GM12878 (cell line): ENCODE measurements around the gene TDRD9. TPM values are rescaled to one million over a fixed set of nuclear protein-coding genes. Genes with fewer than 3 reads are reported as not detected.

ENCODE experiments used
- ATAC-seq: fragments of 200-7000 bp; cut with Tn5 transposase; 3 replicates; pipeline ENCODE4 v1.9.1; 2020; ENCODE audit warnings: mild to moderate bottlenecking, moderate library complexity
- BruUV-seq: library from RNA; stranded (reverse); fragments of 400-500 nt; replicated peaks from 2 replicates; lab custom pipeline; 2021; lab: Mats Ljungman, UMichigan
- CTCF ChIA-PET: fragments of 300-600 bp; sonication (Branson Sonifier 250); formaldehyde crosslinking; extraction: SDS; loops from one replicate; lab custom pipeline; 2021; ENCODE audit warnings: inconsistent platforms; lab: Yijun Ruan, JAX
- POLR2A ChIA-PET: fragments of 350-600 bp; formaldehyde crosslinking; extraction: SDS; loops from one replicate; lab custom pipeline; 2021; ENCODE audit warnings: inconsistent platforms; lab: Charles Lee
- RAD21 ChIA-PET: fragments of 300-600 bp; sonication (Branson Sonifier 250); formaldehyde crosslinking; loops from one replicate; lab custom pipeline; 2023; ENCODE audit warnings: antibody characterized with exemption; ENCODE audit not compliant: unreplicated experiment; lab: Charles Lee
- SMC1A ChIA-PET: fragments of 300-600 bp; sonication (Branson Sonifier 250); formaldehyde crosslinking; loops from one replicate; lab custom pipeline; 2023; ENCODE audit not compliant: unreplicated experiment, uncharacterized antibody; lab: Charles Lee
- DNase-seq: peaks from one replicate; pipeline ENCODE4 v3.0.0-alpha.2; 2011; ENCODE audit warnings: low read depth, low spot score
- FAIRE-seq: peaks from 3 replicates; lab custom pipeline; 2011; peaks lifted over from hg19 to GRCh38; lab: Jason Lieb, UNC
- H2AFZ ChIP-seq: 2 replicates; pipeline ENCODE4 v1.6.0; 2011; ENCODE audit warnings: low read depth, low read length, control low read depth; ENCODE audit not compliant: control insufficient read depth
- H3K27ac ChIP-seq: 2 replicates; pipeline ENCODE4 v1.5.1; 2011; ENCODE audit warnings: control low read depth; ENCODE audit not compliant: control insufficient read depth, insufficient read depth
- H3K27me3 ChIP-seq, 2 experiments: replicated peaks in 1 of 2; 2 replicates each; pipeline versions ENCODE4 v1.6.0 to v1.6.1; 2011; ENCODE audit warnings: low read length in 1 of 2; ENCODE audit not compliant: control insufficient read depth in 2 of 2, insufficient read depth in 2 of 2
- H3K36me3 ChIP-seq, 2 experiments: 2 replicates each; pipeline ENCODE4 v1.5.1; 2011; ENCODE audit warnings: low read length in 1 of 2; ENCODE audit not compliant: control insufficient read depth in 2 of 2, insufficient read depth in 2 of 2
- H3K4me1 ChIP-seq: 2 replicates; pipeline ENCODE4 v1.6.1; 2011; ENCODE audit warnings: mild to moderate bottlenecking, low read length, moderate library complexity, mixed read lengths; ENCODE audit not compliant: control insufficient read depth, insufficient read depth
- H3K4me2 ChIP-seq: 2 replicates; pipeline ENCODE4 v1.6.0; 2011; ENCODE audit warnings: control low read depth; ENCODE audit not compliant: control insufficient read depth, insufficient read depth
- H3K4me3 ChIP-seq: fragments of 200-600 bp; sonication (generic); 2 replicates; pipeline ENCODE4 v1.5.1; 2016
- H3K79me2 ChIP-seq: 2 replicates; pipeline ENCODE4 v1.6.0; 2011; ENCODE audit warnings: low read length; ENCODE audit not compliant: control insufficient read depth, insufficient read depth
- H3K9ac ChIP-seq: 2 replicates; pipeline ENCODE4 v1.8.0; 2011; ENCODE audit warnings: low read length, control low read depth, mixed read lengths; ENCODE audit not compliant: control insufficient read depth, insufficient read depth
- H3K9me3 ChIP-seq: replicated peaks from 3 replicates; pipeline ENCODE4 v1.5.1; 2011; ENCODE audit warnings: mild to moderate bottlenecking, low read length; ENCODE audit not compliant: control insufficient read depth, insufficient read depth
- H4K20me1 ChIP-seq: 2 replicates; pipeline ENCODE4 v1.6.0; 2011; ENCODE audit not compliant: control insufficient read depth, insufficient read depth
- ATF2 ChIP-seq: IDR thresholded peaks from 2 replicates; pipeline ENCODE4 v1.6.1; 2012; ENCODE audit warnings: low read length, inconsistent platforms
- CBX5 ChIP-seq: sonication (generic); IDR thresholded peaks from 2 replicates; pipeline ENCODE4 v1.6.1; 2016; ENCODE audit warnings: low read depth, moderate library complexity, mild to moderate bottlenecking, inconsistent platforms
- E2F8 ChIP-seq: fragments of 450-650 bp; IDR thresholded peaks from 2 replicates; pipeline ENCODE4 v1.6.1; 2018; ENCODE audit warnings: mild to moderate bottlenecking, low read depth, moderate library complexity; ENCODE audit not compliant: partially characterized antibody
- E4F1 ChIP-seq: fragments of 450-650 bp; IDR thresholded peaks from 2 replicates; pipeline ENCODE4 v1.6.1; 2018; ENCODE audit warnings: borderline replicate concordance, mild to moderate bottlenecking; ENCODE audit not compliant: partially characterized antibody
- EED ChIP-seq: sonication (generic); IDR thresholded peaks from 2 replicates; pipeline ENCODE4 v1.6.1; 2016; ENCODE audit warnings: antibody characterized with exemption, low read depth
- PBX3 ChIP-seq: IDR thresholded peaks from 2 replicates; pipeline ENCODE4 v1.6.1; 2011; ENCODE audit warnings: mild to moderate bottlenecking, low read depth, low read length, moderate library complexity; ENCODE audit not compliant: insufficient replicate concordance
- PKNOX1 ChIP-seq: fragments of 450-650 bp; IDR thresholded peaks from 2 replicates; pipeline ENCODE4 v1.6.1; 2016; ENCODE audit warnings: mild to moderate bottlenecking
- RCOR1 ChIP-seq: conservative IDR thresholded peaks from 2 replicates; pipeline ENCODE4 v1.6.1; 2012; ENCODE audit warnings: low read depth, low read length, improper control_type of control experiment
- ZSCAN29 ChIP-seq: fragments of 450-650 bp; IDR thresholded peaks from 2 replicates; pipeline ENCODE4 v1.6.1; 2017; ENCODE audit warnings: mild to moderate bottlenecking, moderate library complexity
- WGBS: methylation state at CpG from one replicate; pipeline ENCODE4 v1.1.6; 2016; ENCODE audit warnings: low lambda C conversion rate; ENCODE audit not compliant: insufficient replicate concordance, insufficient coverage; ENCODE audit errors: missing lambda C conversion rate; 5-methylcytosine and 5-hydroxymethylcytosine counted together
- in situ Hi-C: fragments of 300-500 bp; cut with MboI; formaldehyde crosslinking; loops from 9 replicates; pipeline ENCODE4 v1.14.3; 2018; ENCODE audit warnings: mixed read lengths
- intact Hi-C: fragments of 100-400 bp; cut with micrococcal nuclease; formaldehyde crosslinking; loops from one replicate; pipeline ENCODE4 v1.14.2; 2022; ENCODE audit not compliant: unreplicated experiment
- polyA plus RNA-seq, 11 experiments: library from polyadenylated mRNA; depleted of rRNA in 4 of 11; unstranded in 6 of 11; stranded (reverse) in 5 of 11; fragments of >200 nt; fragmentation: Nextera tagmentation in 4 of 11; fragmentation: Illumina TruSeq in 1 of 11; extraction: Ambion mirVana in 4 of 11; extraction: Trizol in 1 of 11; gene quantifications; 1 replicate in 1 of 11; 2 replicates in 10 of 11; pipeline versions ENCODE4 v1.2.1 to v1.2.3, GENCODE V29; 2011 to 2016; ENCODE audit warnings: inconsistent platforms in 2 of 11, missing spikeins in 2 of 11, low read depth in 1 of 11
- total RNA-seq, 4 experiments: library from RNA; depleted of rRNA in 3 of 4; stranded (reverse); fragments of >200 nt in 3 of 4; fragmentation: Illumina TruSeq in 1 of 4; extraction: Trizol in 1 of 4; gene quantifications; 2 replicates each; pipeline versions ENCODE4 v1.2.1 to v1.2.3, GENCODE V29; 2013 to 2021

The TDRD9 gene
- total and polyA plus RNA-seq, 10 of the 15 experiments (the other 5 are each of a cell fraction or from before 2014, with no cell fraction given): 0.12 TPM; not detected in 9

GRCh38 chr14:104037903-104038302, 109.6 kb downstream of the TDRD9 start (continued):
- TF ChIP-seq E2F8 (no peak), PKNOX1 (no peak)

- POLR2A ChIA-PET: no interaction called here
- TF ChIP-seq PBX3: no peak
- TF ChIP-seq ZSCAN29: no peak
- TF ChIP-seq ATF2: no peak
- TF ChIP-seq RCOR1: no peak
- TF ChIP-seq CBX5: no peak
- no peak for TF ChIP-seq E4F1
- no peak for TF ChIP-seq EED
These were observed 111.0 kb downstream of the TDRD9 start for GRCh38 chr14:104039214-104039613.

More at GRCh38 chr14:104039214-104039613, 111.0 kb downstream of the TDRD9 start:
- Histone ChIP-seq H3K4me1 (no peaks in the 10 kb centered on the region), H3K79me2 (no peaks in the 10 kb centered on the region), H3K9me3 (no peaks in the 10 kb centered on the region), H3K4me2 (no peak overlapping the region), H4K20me1 (no peaks in the 10 kb centered on the region; the same call in 1 of the 2 replicates), H3K4me3 (no peak overlapping the region), H3K27ac (no peak overlapping the region), H3K9ac (no peak overlapping the region), H2AFZ (no peak overlapping the region), H3K27me3 (peaks cover 0 to 2% of the 10 kb centered on the region in 2 experiments; a peak in 3 of 4 replicates), H3K36me3 (no peaks in the 10 kb centered on the region)
- FAIRE-seq: no peak
- SMC1A ChIA-PET: no interaction called here
- CTCF ChIA-PET: no interaction called here
- DNase-seq: no peak
- ATAC-seq: no peak
- in situ Hi-C loops: no loop called here
- RAD21 ChIA-PET: no interaction called here
- intact Hi-C loops: no loop called here
- BruUV-seq: no TSS peak
- 8% methylated on average over 5 of the region's 5 CpGs for WGBS
